SK-N-SH treated with all-trans-retinoic acid at 6 μM for 48 hours (cell line): ENCODE measurements around the gene CNPPD1.

Source experiments
- ATAC-seq: fragments of 200-7000 bp; cut with Tn5 transposase; 3 replicates; pipeline ENCODE4 v1.9.1; 2020; ENCODE audit warnings: mild to moderate bottlenecking, moderate library complexity
- CREB5 ChIP-seq: fragments of 250-450 bp; sonication (Bioruptor Pico); IDR thresholded peaks from 2 replicates; pipeline ENCODE4 v1.5.1; 2020; ENCODE audit warnings: low read depth, mild to moderate bottlenecking, moderate library complexity
- CSDC2 ChIP-seq: fragments of 250-450 bp; sonication (Bioruptor Pico); IDR thresholded peaks from 2 replicates; pipeline ENCODE4 v1.5.0; 2020; ENCODE audit warnings: mild to moderate bottlenecking, moderate library complexity
- CSRNP3 ChIP-seq: fragments of 250-450 bp; sonication (Bioruptor Pico); IDR thresholded peaks from 2 replicates; pipeline ENCODE4 v1.5.1; 2021; ENCODE audit warnings: mild to moderate bottlenecking, moderate library complexity
- ESRRG ChIP-seq: fragments of 250-450 bp; sonication (Bioruptor Pico); IDR thresholded peaks from 2 replicates; pipeline ENCODE4 v1.6.1; 2021; ENCODE audit warnings: mild to moderate bottlenecking
- GLIS3 ChIP-seq: fragments of 250-450 bp; sonication (Bioruptor Pico); IDR thresholded peaks from 2 replicates; pipeline ENCODE4 v1.5.0; 2020; ENCODE audit warnings: mild to moderate bottlenecking, moderate library complexity
- ISL1 ChIP-seq: fragments of 250-450 bp; sonication (Bioruptor Pico); IDR thresholded peaks from 2 replicates; pipeline ENCODE4 v2.1.2; 2022; ENCODE audit warnings: mild to moderate bottlenecking, moderate library complexity
- OSR1 ChIP-seq: fragments of 250-450 bp; sonication (Bioruptor Pico); IDR thresholded peaks from 2 replicates; pipeline ENCODE4 v1.8.0; 2022; ENCODE audit warnings: moderate library complexity, mild to moderate bottlenecking, inconsistent platforms
- POU6F1 ChIP-seq: fragments of 250-450 bp; sonication (Bioruptor Pico); IDR thresholded peaks from 2 replicates; pipeline ENCODE4 v1.8.0; 2021; ENCODE audit warnings: low read depth, mild to moderate bottlenecking, moderate library complexity, borderline replicate concordance
- PPARA ChIP-seq: fragments of 250-450 bp; sonication (Bioruptor Pico); IDR thresholded peaks from 2 replicates; pipeline ENCODE4 v1.5.0; 2020; ENCODE audit warnings: mild to moderate bottlenecking, borderline replicate concordance
- RARB ChIP-seq: fragments of 250-450 bp; sonication (Bioruptor Pico); IDR thresholded peaks from 2 replicates; pipeline ENCODE4 v1.8.0; 2021; ENCODE audit warnings: mild to moderate bottlenecking, moderate library complexity
- SNAI2 ChIP-seq: fragments of 250-450 bp; sonication (Bioruptor Pico); IDR thresholded peaks from 2 replicates; pipeline ENCODE4 v1.5.0; 2020; ENCODE audit warnings: mild to moderate bottlenecking, moderate library complexity
- TCF4 ChIP-seq: fragments of 250-450 bp; sonication (Bioruptor Pico); IDR thresholded peaks from 2 replicates; pipeline ENCODE4 v1.8.0; 2021; ENCODE audit warnings: mild to moderate bottlenecking, moderate library complexity, borderline replicate concordance
- TOX ChIP-seq: fragments of 250-450 bp; sonication (Bioruptor Pico); IDR thresholded peaks from 2 replicates; pipeline ENCODE4 v1.8.0; 2021; ENCODE audit warnings: mild to moderate bottlenecking, moderate library complexity, borderline replicate concordance
- TSHZ2 ChIP-seq: fragments of 250-450 bp; sonication (Bioruptor Pico); IDR thresholded peaks from 2 replicates; pipeline ENCODE4 v1.5.0; 2020; ENCODE audit warnings: mild to moderate bottlenecking, moderate library complexity
- ZC3H10 ChIP-seq: fragments of 250-450 bp; sonication (Bioruptor Pico); IDR thresholded peaks from 2 replicates; pipeline ENCODE4 v1.5.1; 2021; ENCODE audit warnings: mild to moderate bottlenecking, moderate library complexity
- ZFP3 ChIP-seq: fragments of 250-450 bp; sonication (Bioruptor Pico); IDR thresholded peaks from 2 replicates; pipeline ENCODE4 v1.5.0; 2020; ENCODE audit warnings: mild to moderate bottlenecking, moderate library complexity
- ZFP30 ChIP-seq: fragments of 450-650 bp; formaldehyde crosslinking; IDR thresholded peaks from 2 replicates; pipeline ENCODE4 v1.5.0; 2022; ENCODE audit warnings: mild to moderate bottlenecking, moderate library complexity
- ZNF565 ChIP-seq: fragments of 450-650 bp; formaldehyde crosslinking; conservative IDR thresholded peaks from 2 replicates; pipeline ENCODE4 v1.5.0; 2020; ENCODE audit warnings: low read depth, mild to moderate bottlenecking, moderate library complexity
- ZNF70 ChIP-seq: fragments of 450-650 bp; formaldehyde crosslinking; IDR thresholded peaks from 2 replicates; pipeline ENCODE4 v1.5.0; 2020; ENCODE audit warnings: mild to moderate bottlenecking, moderate library complexity
- ZNF8 ChIP-seq: fragments of 450-650 bp; formaldehyde crosslinking; IDR thresholded peaks from 2 replicates; pipeline ENCODE4 v1.5.0; 2020; ENCODE audit warnings: mild to moderate bottlenecking, moderate library complexity
- TF ChIP-seq, protein P1 (sequence below): fragments of 250-450 bp; sonication (Bioruptor Pico); IDR thresholded peaks from 2 replicates; pipeline ENCODE4 v1.8.0; 2020; ENCODE audit warnings: mild to moderate bottlenecking, moderate library complexity, borderline replicate concordance

The CNPPD1 gene

GRCh38 chr2:219127037-219127635 lies 49.6 kb downstream of the CNPPD1 start:
- ATAC-seq = no peak

DNA sequence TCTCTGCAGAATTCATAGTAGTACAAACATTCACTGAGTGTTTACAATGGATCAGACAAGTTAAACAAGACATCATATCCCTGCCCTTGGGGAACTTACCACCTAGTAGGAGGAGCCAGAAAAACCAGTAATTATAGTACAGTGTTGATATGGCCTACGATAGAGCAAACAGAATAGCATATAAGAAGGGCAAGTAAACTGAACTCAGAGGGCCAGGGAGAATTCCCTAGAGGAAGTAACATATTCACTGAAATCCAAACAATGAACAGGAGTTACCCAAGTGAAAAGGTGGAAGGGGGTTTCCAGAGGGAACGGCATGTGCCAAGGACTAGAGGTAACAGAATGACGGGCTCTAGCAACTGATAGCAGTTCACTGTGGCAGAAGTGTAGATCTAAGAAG lies 50.2 kb downstream of the CNPPD1 start:
- TF ChIP-seq TOX (CRISPR knock-in tag) = no peak
- no peak for TF ChIP-seq ZNF8 (CRISPR knock-in tag)
- no peak for TF ChIP-seq POU6F1
- no peak for TF ChIP-seq GLIS3 (CRISPR knock-in tag)
- TF ChIP-seq CSRNP3 = no peak
- no peak for TF ChIP-seq CREB5 (CRISPR knock-in tag)
- no peak for TF ChIP-seq ZNF70 (CRISPR knock-in tag)
- no peak for TF ChIP-seq ESRRG (CRISPR knock-in tag)
- TF ChIP-seq PPARA (CRISPR knock-in tag) = no peak
- no peak for TF ChIP-seq OSR1 (CRISPR knock-in tag)
- no peak for TF ChIP-seq RARB (CRISPR knock-in tag)
- no peak for TF ChIP-seq ZC3H10 (CRISPR knock-in tag)
- TF ChIP-seq, protein P1, sequence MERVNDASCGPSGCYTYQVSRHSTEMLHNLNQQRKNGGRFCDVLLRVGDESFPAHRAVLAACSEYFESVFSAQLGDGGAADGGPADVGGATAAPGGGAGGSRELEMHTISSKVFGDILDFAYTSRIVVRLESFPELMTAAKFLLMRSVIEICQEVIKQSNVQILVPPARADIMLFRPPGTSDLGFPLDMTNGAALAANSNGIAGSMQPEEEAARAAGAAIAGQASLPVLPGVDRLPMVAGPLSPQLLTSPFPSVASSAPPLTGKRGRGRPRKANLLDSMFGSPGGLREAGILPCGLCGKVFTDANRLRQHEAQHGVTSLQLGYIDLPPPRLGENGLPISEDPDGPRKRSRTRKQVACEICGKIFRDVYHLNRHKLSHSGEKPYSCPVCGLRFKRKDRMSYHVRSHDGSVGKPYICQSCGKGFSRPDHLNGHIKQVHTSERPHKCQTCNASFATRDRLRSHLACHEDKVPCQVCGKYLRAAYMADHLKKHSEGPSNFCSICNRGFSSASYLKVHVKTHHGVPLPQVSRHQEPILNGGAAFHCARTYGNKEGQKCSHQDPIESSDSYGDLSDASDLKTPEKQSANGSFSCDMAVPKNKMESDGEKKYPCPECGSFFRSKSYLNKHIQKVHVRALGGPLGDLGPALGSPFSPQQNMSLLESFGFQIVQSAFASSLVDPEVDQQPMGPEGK (CRISPR knock-in tag) = no peak
- ATAC-seq = no peak

More at GRCh38 chr2:219127037-219127635, 49.6 kb downstream of the CNPPD1 start:
- TF ChIP-seq CSDC2 (CRISPR knock-in tag) = no peak
- TF ChIP-seq POU6F1 = no peak
- no peak for TF ChIP-seq TSHZ2 (CRISPR knock-in tag)
- no peak for TF ChIP-seq TOX (CRISPR knock-in tag)
- TF ChIP-seq TCF4 (CRISPR knock-in tag) = no peak
- TF ChIP-seq ZNF565 = no peak
- no peak for TF ChIP-seq CREB5 (CRISPR knock-in tag)
- no peak for TF ChIP-seq ZNF8 (CRISPR knock-in tag)
- no peak for TF ChIP-seq ISL1 (CRISPR knock-in tag)
- no peak for TF ChIP-seq OSR1 (CRISPR knock-in tag)
- no peak for TF ChIP-seq ZNF70 (CRISPR knock-in tag)
- TF ChIP-seq SNAI2 = no peak
- no peak for TF ChIP-seq ZFP30
- TF ChIP-seq ZFP3 (CRISPR knock-in tag) = no peak
